PFSK-1 (cell line): ENCODE data around the gene RBM47.

ENCODE experiments used
- FOXP2 ChIP-seq: optimal IDR thresholded peaks from 2 replicates; pipeline ENCODE3; 2011; ENCODE audit warnings: borderline replicate concordance, control low read depth, inconsistent platforms; ENCODE audit not compliant: insufficient read depth; ENCODE audit errors: extremely low read length, extremely low read depth
- POLR2AphosphoS5 ChIP-seq: IDR thresholded peaks from 2 replicates; pipeline ENCODE4 v1.6.1; 2012; ENCODE audit warnings: low read depth, mild to moderate bottlenecking, control low read depth, low read length, moderate library complexity
- SIN3A ChIP-seq: IDR thresholded peaks from 2 replicates; pipeline ENCODE4 v1.6.1; 2012; ENCODE audit warnings: mild to moderate bottlenecking, low read length, moderate library complexity, borderline replicate concordance; ENCODE audit not compliant: insufficient read depth
- TAF1 ChIP-seq: IDR thresholded peaks from 2 replicates; pipeline ENCODE4 v1.6.1; 2012; ENCODE audit warnings: low read length, control low read depth, borderline replicate concordance; ENCODE audit not compliant: insufficient read depth
- TF ChIP-seq, protein P1 (sequence below), 2 experiments: IDR thresholded peaks; 2 replicates each; pipeline versions ENCODE4 v1.6.1 to v1.8.0; 2011 to 2012; ENCODE audit warnings: low read depth in 2 of 2, low read length in 2 of 2, control low read depth in 1 of 2, inconsistent platforms in 1 of 2, mild to moderate bottlenecking in 1 of 2, moderate library complexity in 1 of 2; ENCODE audit not compliant: insufficient read depth in 1 of 2

RBM47 gene

DNA sequence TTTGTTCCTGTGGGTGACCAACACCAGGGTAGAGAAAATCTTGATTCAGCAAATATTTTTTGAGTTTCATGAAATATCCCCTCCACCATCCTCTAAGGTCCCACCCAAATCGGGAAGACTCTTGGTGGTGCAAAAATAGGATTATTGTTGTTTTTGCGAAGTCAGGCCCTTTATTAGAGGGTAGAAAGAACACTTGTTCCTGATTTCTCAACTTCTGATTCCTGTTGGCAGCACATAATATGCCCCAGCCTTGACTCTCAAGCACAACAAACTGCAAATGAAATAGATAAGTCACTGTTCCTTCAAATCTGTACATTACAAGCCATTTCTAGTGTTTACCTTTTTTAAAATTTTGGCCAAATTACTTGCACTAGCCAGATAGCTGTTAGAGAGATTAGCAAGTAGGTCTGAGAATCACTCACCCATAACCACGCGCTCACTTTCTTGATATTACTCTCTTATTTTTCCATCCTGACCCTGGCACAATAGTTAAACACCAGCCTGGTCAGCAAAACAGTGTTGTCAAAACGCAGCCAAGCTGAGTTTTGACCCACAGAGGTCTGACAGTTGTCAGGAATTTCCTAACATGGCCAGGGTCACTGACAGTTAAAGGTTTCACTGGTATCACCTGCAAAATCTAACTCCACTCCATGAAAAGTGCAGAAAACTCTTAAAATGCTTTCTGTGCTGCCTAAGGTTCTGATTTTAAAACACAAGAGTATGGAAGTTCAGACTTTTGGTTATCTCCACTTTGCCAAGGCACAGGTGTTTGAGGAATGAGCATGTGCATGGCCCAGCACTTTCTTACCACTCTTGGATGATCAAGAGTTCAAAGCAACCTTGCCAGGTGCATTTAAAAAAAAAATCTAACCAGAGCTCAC lies 69.8 kb downstream of the RBM47 start:
- no peak for TF ChIP-seq FOXP2
- TF ChIP-seq TAF1: no peak
- no peak for TF ChIP-seq POLR2AphosphoS5
- TF ChIP-seq, protein P1, sequence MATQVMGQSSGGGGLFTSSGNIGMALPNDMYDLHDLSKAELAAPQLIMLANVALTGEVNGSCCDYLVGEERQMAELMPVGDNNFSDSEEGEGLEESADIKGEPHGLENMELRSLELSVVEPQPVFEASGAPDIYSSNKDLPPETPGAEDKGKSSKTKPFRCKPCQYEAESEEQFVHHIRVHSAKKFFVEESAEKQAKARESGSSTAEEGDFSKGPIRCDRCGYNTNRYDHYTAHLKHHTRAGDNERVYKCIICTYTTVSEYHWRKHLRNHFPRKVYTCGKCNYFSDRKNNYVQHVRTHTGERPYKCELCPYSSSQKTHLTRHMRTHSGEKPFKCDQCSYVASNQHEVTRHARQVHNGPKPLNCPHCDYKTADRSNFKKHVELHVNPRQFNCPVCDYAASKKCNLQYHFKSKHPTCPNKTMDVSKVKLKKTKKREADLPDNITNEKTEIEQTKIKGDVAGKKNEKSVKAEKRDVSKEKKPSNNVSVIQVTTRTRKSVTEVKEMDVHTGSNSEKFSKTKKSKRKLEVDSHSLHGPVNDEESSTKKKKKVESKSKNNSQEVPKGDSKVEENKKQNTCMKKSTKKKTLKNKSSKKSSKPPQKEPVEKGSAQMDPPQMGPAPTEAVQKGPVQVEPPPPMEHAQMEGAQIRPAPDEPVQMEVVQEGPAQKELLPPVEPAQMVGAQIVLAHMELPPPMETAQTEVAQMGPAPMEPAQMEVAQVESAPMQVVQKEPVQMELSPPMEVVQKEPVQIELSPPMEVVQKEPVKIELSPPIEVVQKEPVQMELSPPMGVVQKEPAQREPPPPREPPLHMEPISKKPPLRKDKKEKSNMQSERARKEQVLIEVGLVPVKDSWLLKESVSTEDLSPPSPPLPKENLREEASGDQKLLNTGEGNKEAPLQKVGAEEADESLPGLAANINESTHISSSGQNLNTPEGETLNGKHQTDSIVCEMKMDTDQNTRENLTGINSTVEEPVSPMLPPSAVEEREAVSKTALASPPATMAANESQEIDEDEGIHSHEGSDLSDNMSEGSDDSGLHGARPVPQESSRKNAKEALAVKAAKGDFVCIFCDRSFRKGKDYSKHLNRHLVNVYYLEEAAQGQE (IDR thresholded peaks at IDR 0.05; ENCODE audit: insufficient read depth in 1 of 2, low read depth in 2 of 2, low read length in 2 of 2): no peak
- no peak for TF ChIP-seq SIN3A

DNA sequence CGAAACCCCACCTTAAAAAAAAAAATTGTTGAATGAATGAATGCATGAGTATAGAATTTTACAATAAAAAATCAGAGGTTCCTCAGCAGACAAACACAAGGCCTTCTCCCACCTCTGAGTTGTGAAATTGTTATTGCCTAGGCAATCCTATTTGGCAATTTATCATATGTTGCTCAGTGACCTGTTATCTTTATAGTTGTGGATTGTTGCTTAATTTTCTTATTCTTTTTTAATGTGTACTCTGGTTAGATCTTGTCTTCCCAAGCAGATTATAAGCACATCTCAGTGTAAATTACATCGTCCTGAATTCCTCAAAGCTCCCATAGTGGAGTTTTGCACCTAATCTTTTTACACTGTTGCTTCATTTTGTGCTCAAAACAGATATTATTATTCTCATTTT lies 71.9 kb downstream of the RBM47 start:
- TF ChIP-seq, protein P1 (IDR thresholded peaks at IDR 0.05; ENCODE audit: insufficient read depth in 1 of 2, low read depth in 2 of 2, low read length in 2 of 2): no peak
- TF ChIP-seq SIN3A (no peak), FOXP2 (no peak), TAF1 (no peak), POLR2AphosphoS5 (no peak)

DNA sequence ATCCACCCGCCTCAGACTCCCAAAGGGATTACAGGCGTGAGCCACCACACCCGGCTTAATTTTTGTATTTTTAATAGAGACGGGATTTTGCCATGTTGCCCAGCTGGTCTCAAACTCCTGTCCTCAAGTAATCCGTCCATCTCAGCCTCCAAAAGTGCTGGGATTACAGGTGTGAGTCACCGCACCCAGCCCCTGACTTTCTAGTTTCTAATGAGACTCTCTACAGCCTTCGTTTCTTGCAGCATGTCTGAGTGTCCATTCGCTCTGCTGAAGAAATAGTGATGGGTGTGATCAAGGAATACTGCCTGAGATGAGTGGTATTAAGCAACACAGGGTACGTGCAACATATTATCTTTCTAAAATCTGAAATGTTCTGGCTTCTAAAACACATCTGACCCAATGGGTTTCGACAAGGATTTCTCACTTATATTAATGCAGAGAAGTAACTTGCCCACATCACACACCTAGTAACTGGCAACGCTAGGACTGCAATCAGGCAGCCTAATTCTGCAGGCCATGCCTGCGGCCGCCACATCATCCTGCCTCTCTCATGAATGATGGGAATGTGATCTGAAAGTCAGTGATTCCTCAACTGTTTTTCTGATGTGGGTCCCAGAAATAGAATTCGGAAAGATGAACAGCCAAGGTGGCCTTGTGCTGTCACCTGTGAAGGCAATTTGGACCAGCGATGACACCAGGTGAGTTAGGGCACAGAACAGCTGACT lies 74.3 kb downstream of the RBM47 start:
- TF ChIP-seq, protein P1 (IDR thresholded peaks at IDR 0.05; ENCODE audit: insufficient read depth in 1 of 2, low read depth in 2 of 2, low read length in 2 of 2): no peak
- TF ChIP-seq POLR2AphosphoS5 (no peak), TAF1 (no peak), SIN3A (no peak), FOXP2 (no peak)

DNA sequence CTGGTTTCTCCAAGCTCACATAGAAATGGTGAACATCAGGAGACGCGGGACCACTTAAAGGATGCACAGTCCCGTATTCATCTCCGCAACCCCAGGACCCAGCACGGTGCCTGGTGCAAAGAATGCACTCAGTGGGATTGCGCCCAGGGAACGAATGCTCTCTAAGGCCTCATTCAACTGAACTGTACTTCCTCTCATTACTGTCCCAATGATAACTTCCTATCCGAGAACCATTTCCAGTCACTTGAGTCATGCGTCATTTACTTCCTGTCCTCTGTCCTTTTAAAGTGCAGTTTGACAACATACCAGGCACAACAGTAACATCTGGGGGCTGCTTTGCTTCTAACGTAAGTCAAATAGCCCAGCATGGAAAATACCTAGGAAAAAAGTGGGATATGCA lies 75.7 kb downstream of the RBM47 start:
- TF ChIP-seq TAF1 (no peak; the same call in 1 of the 2 replicates), SIN3A (peak; percentile 86), POLR2AphosphoS5 (peak; percentile 32; the same call in 1 of the 2 replicates), FOXP2 (peak; percentile 11)
- TF ChIP-seq, protein P1 (IDR thresholded peaks at IDR 0.05; ENCODE audit: insufficient read depth in 1 of 2, low read depth in 2 of 2, low read length in 2 of 2): 0 out of 4 replicates have a peak, but pooled peaks of 1 of the 2 experiments have one; percentile 27
